K562 (cell line): ENCODE data around the gene SUGP1.

Experiments
- BRD4 ChIP-seq: fragments of 200-600 bp; sonication (generic); IDR thresholded peaks from 2 replicates; pipeline ENCODE4 v1.6.1; 2017; ENCODE audit warnings: inconsistent platforms
- CBX2 ChIP-seq: fragments of 200-600 bp; sonication (generic); IDR thresholded peaks from one replicate; pipeline ENCODE4 v1.6.1; 2012; ENCODE audit warnings: mild to moderate bottlenecking, low read length, inconsistent platforms; ENCODE audit not compliant: insufficient read depth, poor library complexity, severe bottlenecking
- CTCF ChIP-seq, 3 experiments: IDR thresholded peaks in 2 of 3; conservative IDR thresholded peaks in 1 of 3; 2 replicates each; pipeline ENCODE4 v1.5.1; 2011 to 2012; ENCODE audit warnings: low read length in 3 of 3, mild to moderate bottlenecking in 3 of 3, control low read depth in 2 of 3, improper control_type of control experiment in 1 of 3, inconsistent platforms in 1 of 3, low read depth in 1 of 3, mixed read lengths in 1 of 3, moderate library complexity in 1 of 3; ENCODE audit not compliant: insufficient read depth in 2 of 3
- MYC ChIP-seq, 2 experiments: fragments of 250-450 bp in 1 of 2; sonication (Bioruptor Pico) in 1 of 2; IDR thresholded peaks; 2 replicates each; pipeline versions ENCODE4 v1.5.1 to v1.6.1; 2012 to 2021; ENCODE audit warnings: low read depth in 2 of 2, borderline replicate concordance in 1 of 2, improper control_type of control experiment in 1 of 2, low read length in 1 of 2, mild to moderate bottlenecking in 1 of 2, moderate library complexity in 1 of 2
- NCOA4 ChIP-seq: fragments of 450-650 bp; IDR thresholded peaks from 2 replicates; pipeline ENCODE4 v1.6.1; 2018; ENCODE audit warnings: mild to moderate bottlenecking; ENCODE audit not compliant: partially characterized antibody
- NR2F6 ChIP-seq: fragments of 450-650 bp; formaldehyde crosslinking; IDR thresholded peaks from 2 replicates; pipeline ENCODE4 v1.4.0; 2020; ENCODE audit warnings: mild to moderate bottlenecking
- POLR2AphosphoS5 ChIP-seq: IDR thresholded peaks from 2 replicates; pipeline ENCODE4 v1.6.1; 2011; ENCODE audit warnings: mild to moderate bottlenecking, low read depth, low read length, moderate library complexity; ENCODE audit not compliant: control insufficient read depth, insufficient read depth
- SIN3A ChIP-seq, 2 experiments: fragments of 150-350 bp in 1 of 2; IDR thresholded peaks; 2 replicates each; pipeline ENCODE4 v1.6.1; 2011 to 2016; ENCODE audit warnings: borderline replicate concordance in 2 of 2, low read depth in 2 of 2, low read length in 2 of 2, mild to moderate bottlenecking in 2 of 2, moderate library complexity in 2 of 2; ENCODE audit not compliant: control insufficient read depth in 1 of 2
- U2AF2 ChIP-seq: fragments of 200-400 bp; formaldehyde crosslinking; optimal IDR thresholded peaks from 2 replicates; pipeline ENCODE3; 2017; ENCODE audit warnings: low read depth, mild to moderate bottlenecking, low read length

- TF ChIP-seq POLR2AphosphoS5 (no peak), NCOA4 (no peak), CTCF (IDR thresholded peaks at IDR 0.05 in 2 of 3, conservative IDR thresholded peaks at IDR 0.05 in 1 of 3; ENCODE audit: insufficient read depth in 2 of 3, low read depth in 1 of 3, low read length in 3 of 3) (no peak), SIN3A (IDR thresholded peaks at IDR 0.05; ENCODE audit: borderline replicate concordance in 2 of 2, control insufficient read depth in 1 of 2, low read depth in 2 of 2, low read length in 2 of 2) (no peak), BRD4 (no peak), CBX2 (no peak), U2AF2 (no peak), MYC (IDR thresholded peaks at IDR 0.05; ENCODE audit: low read depth, low read length) (no peak), MYC (CRISPR knock-in tag; IDR thresholded peaks at IDR 0.05; ENCODE audit: borderline replicate concordance, low read depth) (no peak), NR2F6 (CRISPR knock-in tag) (no peak)
Measured at GRCh38 chr19:19259741-19260140, 60.6 kb downstream of the SUGP1 start.
